Breast epithelium (tissue), 3 donors: ENCODE measurements around the gene ALKBH6.

Experiments used
- POLR2A ChIP-seq: fragments of 450-650 bp; IDR thresholded peaks from one replicate; pipeline ENCODE4 v1.6.1; 2016; ENCODE audit warnings: antibody characterized with exemption, mild to moderate bottlenecking, moderate library complexity
- POLR2AphosphoS5 ChIP-seq, 3 donors: sonication (generic); formaldehyde crosslinking; IDR thresholded peaks; one replicate each; pipeline ENCODE4 v1.6.1; 2017; ENCODE audit warnings: antibody characterized with exemption in 3 of 3
- TF ChIP-seq, protein P1 (sequence below), 3 donors: fragments of 450-650 bp; IDR thresholded peaks; one replicate each; pipeline ENCODE4 v1.5.1; 2016 to 2017; ENCODE audit warnings: antibody characterized with exemption in 3 of 3, mild to moderate bottlenecking in 3 of 3, moderate library complexity in 3 of 3

DNA sequence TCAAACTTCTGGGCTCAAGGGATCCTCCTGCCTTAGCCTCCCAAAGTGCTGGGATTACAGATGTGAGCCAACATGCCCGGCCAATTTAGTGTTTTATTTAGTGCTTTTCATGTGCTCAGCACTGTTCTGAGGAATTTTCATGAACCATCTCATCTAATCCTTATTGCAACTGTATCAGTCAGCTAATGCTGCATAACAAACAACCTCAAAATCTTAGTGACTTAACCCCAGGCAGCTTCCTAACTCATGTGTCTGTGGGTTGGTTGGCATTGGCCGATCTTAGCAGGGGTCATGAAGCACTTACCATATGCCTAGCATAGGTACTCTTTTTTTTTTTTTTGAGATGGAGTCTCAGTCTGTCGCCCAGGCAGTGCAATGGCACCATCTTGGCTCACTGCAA, 25.2 kb downstream of the ALKBH6 start:
- TF ChIP-seq, protein P1, sequence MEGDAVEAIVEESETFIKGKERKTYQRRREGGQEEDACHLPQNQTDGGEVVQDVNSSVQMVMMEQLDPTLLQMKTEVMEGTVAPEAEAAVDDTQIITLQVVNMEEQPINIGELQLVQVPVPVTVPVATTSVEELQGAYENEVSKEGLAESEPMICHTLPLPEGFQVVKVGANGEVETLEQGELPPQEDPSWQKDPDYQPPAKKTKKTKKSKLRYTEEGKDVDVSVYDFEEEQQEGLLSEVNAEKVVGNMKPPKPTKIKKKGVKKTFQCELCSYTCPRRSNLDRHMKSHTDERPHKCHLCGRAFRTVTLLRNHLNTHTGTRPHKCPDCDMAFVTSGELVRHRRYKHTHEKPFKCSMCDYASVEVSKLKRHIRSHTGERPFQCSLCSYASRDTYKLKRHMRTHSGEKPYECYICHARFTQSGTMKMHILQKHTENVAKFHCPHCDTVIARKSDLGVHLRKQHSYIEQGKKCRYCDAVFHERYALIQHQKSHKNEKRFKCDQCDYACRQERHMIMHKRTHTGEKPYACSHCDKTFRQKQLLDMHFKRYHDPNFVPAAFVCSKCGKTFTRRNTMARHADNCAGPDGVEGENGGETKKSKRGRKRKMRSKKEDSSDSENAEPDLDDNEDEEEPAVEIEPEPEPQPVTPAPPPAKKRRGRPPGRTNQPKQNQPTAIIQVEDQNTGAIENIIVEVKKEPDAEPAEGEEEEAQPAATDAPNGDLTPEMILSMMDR (IDR thresholded peaks at IDR 0.05): no peak
- TF ChIP-seq POLR2A (no peak), POLR2AphosphoS5 (IDR thresholded peaks at IDR 0.05) (no peak)
